NCI-H69 (cell line): Measurements from ENCODE around the gene SARM1.
"Not testable (repeated sequence)": the region's sequence is repeated elsewhere in the genome, so short reads cannot be mapped to it uniquely, and the experiment has no call there.

Experiments
- DNase-seq: peaks from one replicate; lab custom pipeline; 2025; lab: John Stamatoyannopoulos, UW

The SARM1 gene

DNA sequence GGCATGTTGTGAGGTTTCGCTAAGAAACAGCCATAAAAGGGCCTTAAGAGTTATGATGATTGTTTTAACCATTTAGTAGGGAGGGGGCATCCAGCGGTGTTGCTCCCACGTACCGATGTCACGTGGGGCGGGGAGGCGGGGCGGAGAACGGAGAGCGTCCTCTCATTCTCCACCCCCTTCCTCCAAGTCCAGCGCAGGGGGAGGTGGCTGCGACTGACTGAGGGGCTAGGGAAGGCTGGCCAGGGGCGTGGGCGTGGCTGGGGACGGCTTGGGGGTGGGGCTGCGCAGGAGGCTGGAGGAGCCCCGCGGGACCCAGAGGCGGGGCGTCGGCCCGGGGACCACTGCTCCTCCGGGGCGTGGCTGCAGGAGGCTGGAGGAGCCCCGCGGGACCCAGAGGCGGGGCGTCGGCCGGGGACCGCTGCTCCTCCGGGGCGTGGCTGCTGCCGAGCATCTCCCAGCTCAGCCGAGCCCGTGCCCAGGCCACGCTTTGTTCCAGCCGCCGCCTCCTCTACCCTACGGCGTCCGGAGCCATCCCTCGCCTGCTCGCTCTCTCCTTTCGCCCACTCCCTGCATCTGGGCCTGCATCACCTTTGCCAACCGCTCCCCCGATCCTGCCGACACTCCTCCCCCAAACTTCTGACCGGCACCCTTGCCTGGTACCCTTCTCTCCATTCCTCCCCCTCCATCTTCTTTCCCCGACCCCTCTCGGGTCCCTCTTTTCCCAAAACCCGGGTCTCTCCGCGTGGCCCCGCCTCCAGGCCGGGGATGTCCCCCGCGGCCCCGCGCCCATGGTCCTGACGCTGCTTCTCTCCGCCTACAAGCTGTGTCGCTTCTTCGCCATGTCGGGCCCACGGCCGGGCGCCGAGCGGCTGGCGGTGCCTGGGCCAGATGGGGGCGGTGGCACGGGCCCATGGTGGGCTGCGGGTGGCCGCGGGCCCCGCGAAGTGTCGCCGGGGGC, at the start of gene SARM1:
SARM1 (plus strand) TSS at position 450 of the 958 bp plus-strand sequence; CDS start at position 789, 339 bp downstream.
- DNase-seq: peak; percentile 98

GRCh38 chr17:28324267-28324745, 47.2 kb upstream of the SARM1 start:
- DNase-seq: peak; percentile 83

DNA sequence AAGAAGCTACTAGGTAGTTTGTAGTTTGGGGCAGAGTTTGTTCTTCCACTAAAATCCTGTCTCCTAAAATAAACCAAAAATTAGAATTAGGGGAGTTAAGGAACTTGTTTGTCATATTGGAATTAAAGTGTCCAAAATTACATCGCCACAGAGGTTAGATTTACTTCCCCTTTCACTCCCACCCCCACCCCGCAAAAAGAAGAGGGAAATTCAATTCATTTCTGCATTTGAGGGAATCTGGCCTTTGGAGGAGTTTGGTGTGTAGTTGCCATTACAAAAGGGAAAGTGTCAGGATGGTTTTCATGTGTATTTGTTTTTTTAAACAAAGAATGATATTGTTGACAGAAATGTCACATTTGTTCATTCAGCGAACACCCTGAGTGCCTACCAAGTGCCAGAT, 46.7 kb upstream of the SARM1 start:
- DNase-seq: no peak

DNA sequence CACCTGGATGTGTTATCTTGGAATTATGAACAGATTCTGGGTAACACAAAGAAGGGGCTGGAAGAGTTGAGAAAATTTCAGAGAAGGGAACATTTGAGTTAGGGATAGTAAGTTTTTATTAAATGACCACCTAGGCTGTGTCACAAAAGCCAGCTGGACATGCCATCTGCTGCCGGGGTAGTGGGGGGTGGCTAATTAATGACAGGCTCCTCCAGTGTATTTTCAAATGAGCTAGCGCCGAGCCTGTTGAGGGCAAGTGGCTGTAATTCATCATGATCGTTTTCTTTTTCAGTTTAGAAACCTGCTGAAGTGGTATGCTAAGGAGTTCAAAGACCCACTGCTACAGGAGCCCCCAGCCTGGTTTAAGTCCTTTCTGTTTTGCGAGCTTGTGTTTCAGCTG, 46.3 kb upstream of the SARM1 start:
- DNase-seq: peak; percentile 91

DNA sequence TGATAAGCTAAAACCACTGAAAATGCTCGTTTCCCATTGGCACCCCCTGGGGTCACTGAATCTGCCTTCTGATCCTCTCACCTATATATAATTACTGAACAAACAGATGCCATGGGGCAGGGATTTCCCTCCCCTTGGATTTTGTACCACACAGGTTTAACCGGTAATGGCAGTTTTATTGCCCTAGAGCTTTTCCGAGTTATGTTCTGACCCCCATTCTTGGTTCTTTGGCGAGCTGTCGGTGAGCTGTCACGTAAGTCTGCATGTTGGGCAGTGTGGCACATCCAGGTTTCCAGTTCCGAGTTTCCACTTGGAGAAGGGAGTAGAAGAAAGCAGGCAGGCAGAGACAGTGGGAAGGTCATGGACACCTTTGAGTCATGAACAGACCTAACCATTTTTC, 45.4 kb upstream of the SARM1 start:
- peak; percentile 90 for DNase-seq

DNA sequence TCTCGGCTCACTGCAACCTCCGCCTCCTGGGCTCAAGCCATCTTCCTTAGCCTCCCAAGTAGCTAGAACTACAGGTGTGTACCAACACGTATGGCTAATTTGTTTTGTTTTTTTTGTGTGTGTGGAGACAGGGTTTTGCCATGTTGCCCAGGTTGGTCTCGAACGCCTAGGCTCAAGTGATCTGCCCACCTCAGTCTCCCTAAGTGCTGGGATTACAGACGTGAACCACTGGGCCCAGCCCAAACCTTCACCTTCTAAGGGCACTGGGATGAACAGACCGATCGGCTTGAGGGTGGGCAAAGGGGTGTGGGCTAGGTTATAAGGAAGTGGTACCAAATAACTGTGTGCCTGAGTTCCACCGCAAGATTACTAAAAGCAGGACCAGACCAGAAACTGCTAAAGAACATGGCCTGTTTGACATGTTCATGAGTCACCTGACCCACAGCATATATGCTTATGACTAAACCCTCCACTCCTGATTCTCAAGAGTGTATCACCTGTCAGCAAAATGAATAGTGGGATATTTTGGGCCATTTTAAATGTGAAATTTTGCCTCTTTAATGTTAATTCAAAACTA, 44.4 kb upstream of the SARM1 start:
- DNase-seq: no peak

- DNase-seq: peak; percentile 19
These were observed 43.8 kb upstream of the SARM1 start for GRCh38 chr17:28327709-28328108.

GRCh38 chr17:28328325-28328724, 43.2 kb upstream of the SARM1 start:
- no peak for DNase-seq

- DNase-seq: no peak
These were observed 40.8 kb upstream of the SARM1 start for GRCh38 chr17:28330671-28331070.

- no peak for DNase-seq
These were observed 39.5 kb upstream of the SARM1 start for GRCh38 chr17:28331891-28332420.

GRCh38 chr17:28333083-28333746, 38.3 kb upstream of the SARM1 start:
- DNase-seq: no peak

DNA sequence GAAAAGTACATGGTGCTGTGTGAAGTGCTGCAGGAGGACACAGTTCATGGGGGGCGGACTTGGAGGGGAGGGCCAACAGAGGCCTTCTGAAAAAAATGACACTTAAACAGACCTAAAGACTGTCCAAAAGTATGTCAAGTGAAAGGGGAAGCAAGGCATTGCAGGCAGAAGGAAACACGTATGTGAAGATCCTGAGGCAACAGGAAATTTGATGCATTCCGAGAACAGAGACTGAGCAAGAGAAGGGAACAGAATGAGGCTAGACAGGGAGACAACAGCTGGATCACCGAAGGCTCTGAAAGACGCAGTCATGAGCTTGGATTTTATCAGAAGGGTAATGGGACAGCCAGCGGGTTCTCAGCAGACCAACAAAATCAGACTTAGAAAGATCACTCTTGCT, 37.3 kb upstream of the SARM1 start:
- peak; percentile 30 for DNase-seq

GRCh38 chr17:28334666-28335200, 36.8 kb upstream of the SARM1 start:
- DNase-seq: no peak

- DNase-seq: peak; percentile 100
These were observed 36.1 kb upstream of the SARM1 start, which contains the start of the genes IFT20 and TNFAIP1 for GRCh38 chr17:28335201-28335958. Gene IFT20, minus strand, starts transcription at chr17:28335472. Its CDS starts 3,487 bp downstream, at chr17:28331985. Gene TNFAIP1, plus strand, starts transcription at chr17:28335761. Its CDS starts 3,761 bp downstream, at chr17:28339522.

GRCh38 chr17:28335959-28336871, 35.3 kb upstream of the SARM1 start:
- peak; percentile 85 for DNase-seq

DNA sequence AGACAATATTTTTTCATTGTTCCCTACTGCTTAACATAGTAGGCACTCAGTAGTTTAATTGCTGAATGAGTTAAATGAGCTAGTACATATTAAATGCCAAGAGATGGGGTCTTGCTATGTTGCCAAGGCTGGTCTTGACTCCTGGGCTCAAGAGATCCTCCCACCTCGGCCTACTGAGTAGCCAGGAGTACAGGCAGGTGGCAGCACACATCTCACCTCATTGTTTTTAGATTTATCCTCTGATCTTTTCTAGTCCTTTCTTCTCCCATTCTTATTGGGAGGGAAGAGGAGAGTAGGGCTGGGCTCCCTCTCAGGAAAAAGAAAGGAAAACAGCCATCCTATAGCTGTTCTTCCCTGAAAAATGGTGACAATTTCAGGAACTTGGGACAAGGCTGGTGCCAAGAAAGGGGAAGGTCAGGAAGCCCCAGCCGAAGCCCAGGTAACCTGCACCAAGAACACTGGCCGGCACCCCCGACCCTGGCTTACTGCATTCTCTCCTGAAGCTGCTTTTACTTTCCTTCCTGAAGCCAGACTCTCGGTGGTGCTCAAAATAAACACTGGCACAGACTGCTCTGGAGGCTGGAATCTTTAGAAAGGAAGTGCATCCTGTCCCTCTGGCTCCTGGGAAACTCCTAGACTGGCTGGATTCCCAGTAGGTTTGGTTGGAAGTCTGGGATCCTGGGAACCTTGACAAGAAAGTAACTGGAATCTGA, 33.3 kb upstream of the SARM1 start:
- peak; percentile 26 for DNase-seq

DNA sequence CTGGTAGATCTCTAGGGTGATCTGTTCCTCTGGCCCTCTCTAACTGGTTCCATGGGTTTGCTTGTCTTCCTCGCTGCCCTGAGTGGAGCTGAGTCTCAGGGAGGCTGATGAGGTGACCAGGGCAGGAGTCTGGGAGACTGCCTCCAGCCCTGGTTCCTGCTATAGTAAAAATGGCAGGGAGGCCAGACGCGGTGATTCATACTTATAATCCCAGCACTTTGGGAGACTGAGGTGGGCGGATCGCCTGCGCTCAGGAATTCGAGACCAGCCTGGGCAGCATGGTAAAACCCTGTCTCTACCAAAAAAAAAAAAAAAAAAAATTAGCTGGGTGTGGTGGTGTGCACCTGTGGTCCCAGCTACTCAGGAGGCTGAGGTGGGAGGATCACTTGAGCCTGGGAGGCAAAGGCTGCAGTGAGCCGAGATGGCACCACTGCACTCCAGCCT, 32.7 kb upstream of the SARM1 start:
- DNase-seq: not testable (repeated sequence)

DNA sequence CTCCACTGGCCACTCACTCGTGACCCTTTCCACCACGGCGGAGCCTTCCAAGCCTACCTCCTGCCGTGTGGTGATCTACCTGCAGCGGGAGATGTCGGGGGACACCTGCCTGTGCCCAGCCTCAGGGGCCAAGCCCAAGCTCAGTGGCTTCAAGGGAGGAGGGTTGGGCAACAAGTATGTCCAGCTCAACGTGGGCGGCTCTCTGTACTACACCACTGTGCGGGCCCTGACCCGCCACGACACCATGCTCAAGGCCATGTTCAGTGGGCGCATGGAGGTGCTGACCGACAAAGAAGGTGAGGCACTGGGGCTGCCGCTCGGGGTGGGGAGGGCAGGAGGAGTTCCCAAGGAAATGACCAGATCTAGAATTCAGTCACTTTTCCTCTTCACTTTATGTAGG, 32.1 kb upstream of the SARM1 start:
- DNase-seq: no peak

DNA sequence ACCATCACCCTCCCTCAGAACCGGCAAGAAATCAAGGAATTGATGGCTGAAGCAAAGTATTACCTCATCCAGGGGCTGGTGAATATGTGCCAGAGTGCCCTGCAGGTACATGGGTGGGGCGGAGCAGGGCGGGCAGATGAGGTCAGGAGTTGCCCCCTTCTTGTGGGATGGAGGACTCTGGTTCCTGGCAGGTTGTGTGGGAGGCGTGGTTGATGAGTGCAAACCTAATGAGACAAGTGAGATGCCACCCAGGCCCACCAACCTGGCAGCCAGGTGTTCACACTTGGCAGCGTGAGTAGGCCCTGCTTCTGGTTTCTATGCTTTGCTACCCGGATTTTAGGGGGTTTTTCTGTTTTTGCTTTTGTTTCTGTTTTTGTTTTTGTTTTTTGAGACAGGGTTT, 31.1 kb upstream of the SARM1 start:
- no peak for DNase-seq
